ENCODE measurements around the gene GGCX. TPM values are rescaled to one million over a fixed set of nuclear protein-coding genes. Genes with fewer than 3 reads are reported as not detected.
A peak's percentile ranks its signal among the peaks of the same experiment; 100 is the strongest.

The GGCX gene
- total and polyA plus RNA-seq, 2 of the 13 experiments (the other 11 are each of a cell fraction or from before 2014, with no cell fraction given): 72.5 to 103 TPM

DNA sequence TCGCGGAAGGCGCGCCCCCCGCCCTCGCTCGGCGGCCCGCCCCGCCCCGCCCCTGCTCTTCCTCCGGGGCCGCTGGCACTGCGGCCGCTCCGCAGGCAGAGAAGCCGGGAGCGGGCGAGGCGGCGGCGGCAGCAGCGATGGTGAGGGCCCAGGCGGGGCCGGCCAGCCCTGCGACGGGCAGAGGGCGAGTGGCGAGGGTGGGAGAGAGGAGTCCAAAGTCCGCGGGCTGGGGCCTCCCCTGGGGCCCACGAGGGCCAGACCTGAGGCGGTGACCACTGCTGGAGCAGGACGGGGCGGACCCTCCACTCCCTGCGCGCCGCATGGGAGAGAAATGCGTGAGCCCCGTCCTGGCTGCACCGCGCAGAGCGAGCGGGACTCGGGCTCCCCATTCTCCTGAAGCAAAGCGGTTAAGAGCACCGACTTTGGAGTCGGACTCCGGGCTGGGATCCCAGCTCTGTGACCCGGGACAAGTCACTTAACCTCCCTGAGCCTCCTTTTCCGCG, 23.1 kb upstream of the GGCX start, which contains the start of gene VAMP5 (continued):
- 0 out of 2 replicates have a peak, but pooled peaks have one; percentile 7 for TF ChIP-seq ZNF136 (CRISPR knock-in tag; IDR thresholded peaks at IDR 0.05; ENCODE audit: low read depth)
- TF ChIP-seq NFATC3 (CRISPR knock-in tag; IDR thresholded peaks at IDR 0.05): no peak
- peak; percentile 83; the same call in 1 of the 2 replicates for TF ChIP-seq ZC3H13 (CRISPR knock-in tag; IDR thresholded peaks at IDR 0.05)
- TF ChIP-seq SP5 (CRISPR knock-in tag; IDR thresholded peaks at IDR 0.05; ENCODE audit: borderline replicate concordance, low read depth): peak; percentile 87
- TF ChIP-seq ZNF10 (CRISPR knock-in tag; IDR thresholded peaks at IDR 0.05; ENCODE audit: borderline replicate concordance, low read depth): no peak
- no peak for TF ChIP-seq TCF7L2 (IDR thresholded peaks at IDR 0.05; ENCODE audit: low read depth, low read length)
- peak; percentile 37; the same call in 1 of the 2 replicates for TF ChIP-seq GLMP (CRISPR knock-in tag; IDR thresholded peaks at IDR 0.05; ENCODE audit: borderline replicate concordance)
- TF ChIP-seq FLYWCH1 (CRISPR knock-in tag; IDR thresholded peaks at IDR 0.05): no peak
- peak; percentile 72; the same call in 1 of the 2 replicates for TF ChIP-seq KMT2A (CRISPR knock-in tag; IDR thresholded peaks at IDR 0.05)
- TF ChIP-seq, protein P1, sequence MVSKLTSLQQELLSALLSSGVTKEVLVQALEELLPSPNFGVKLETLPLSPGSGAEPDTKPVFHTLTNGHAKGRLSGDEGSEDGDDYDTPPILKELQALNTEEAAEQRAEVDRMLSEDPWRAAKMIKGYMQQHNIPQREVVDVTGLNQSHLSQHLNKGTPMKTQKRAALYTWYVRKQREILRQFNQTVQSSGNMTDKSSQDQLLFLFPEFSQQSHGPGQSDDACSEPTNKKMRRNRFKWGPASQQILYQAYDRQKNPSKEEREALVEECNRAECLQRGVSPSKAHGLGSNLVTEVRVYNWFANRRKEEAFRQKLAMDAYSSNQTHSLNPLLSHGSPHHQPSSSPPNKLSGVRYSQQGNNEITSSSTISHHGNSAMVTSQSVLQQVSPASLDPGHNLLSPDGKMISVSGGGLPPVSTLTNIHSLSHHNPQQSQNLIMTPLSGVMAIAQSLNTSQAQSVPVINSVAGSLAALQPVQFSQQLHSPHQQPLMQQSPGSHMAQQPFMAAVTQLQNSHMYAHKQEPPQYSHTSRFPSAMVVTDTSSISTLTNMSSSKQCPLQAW (CRISPR knock-in tag; IDR thresholded peaks at IDR 0.05): peak; percentile 11; the same call in 1 of the 2 replicates
- peak; percentile 48 for TF ChIP-seq NR2C2 (CRISPR knock-in tag; IDR thresholded peaks at IDR 0.05; ENCODE audit: borderline replicate concordance)
- TF ChIP-seq ZNF761 (CRISPR knock-in tag; conservative IDR thresholded peaks at IDR 0.05): no peak
- no peak for TF ChIP-seq ZSCAN12 (CRISPR knock-in tag; IDR thresholded peaks at IDR 0.05)
- TF ChIP-seq BORCS8-MEF2B (CRISPR knock-in tag; IDR thresholded peaks at IDR 0.05): peak; percentile 51; the same call in 1 of the 2 replicates
- TF ChIP-seq ZNF557 (CRISPR knock-in tag; IDR thresholded peaks at IDR 0.05): no peak; the same call in 1 of the 2 replicates
- TF ChIP-seq ZSCAN21 (CRISPR knock-in tag; IDR thresholded peaks at IDR 0.05; ENCODE audit: borderline replicate concordance): peak; percentile 97
- peak; percentile 85 for TF ChIP-seq NKX3-1 (CRISPR knock-in tag; IDR thresholded peaks at IDR 0.05)
- no peak for TF ChIP-seq STAT5B (CRISPR knock-in tag; IDR thresholded peaks at IDR 0.05)
- no peak for TF ChIP-seq ZNF878 (CRISPR knock-in tag; IDR thresholded peaks at IDR 0.05)
- peak; percentile 82 for TF ChIP-seq PTBP1 (IDR thresholded peaks at IDR 0.05; ENCODE audit: low read depth, low read length, poor library complexity, severe bottlenecking)
- TF ChIP-seq, protein P2, sequence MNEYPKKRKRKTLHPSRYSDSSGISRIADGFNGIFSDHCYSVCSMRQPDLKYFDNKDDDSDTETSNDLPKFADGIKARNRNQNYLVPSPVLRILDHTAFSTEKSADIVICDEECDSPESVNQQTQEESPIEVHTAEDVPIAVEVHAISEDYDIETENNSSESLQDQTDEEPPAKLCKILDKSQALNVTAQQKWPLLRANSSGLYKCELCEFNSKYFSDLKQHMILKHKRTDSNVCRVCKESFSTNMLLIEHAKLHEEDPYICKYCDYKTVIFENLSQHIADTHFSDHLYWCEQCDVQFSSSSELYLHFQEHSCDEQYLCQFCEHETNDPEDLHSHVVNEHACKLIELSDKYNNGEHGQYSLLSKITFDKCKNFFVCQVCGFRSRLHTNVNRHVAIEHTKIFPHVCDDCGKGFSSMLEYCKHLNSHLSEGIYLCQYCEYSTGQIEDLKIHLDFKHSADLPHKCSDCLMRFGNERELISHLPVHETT (CRISPR knock-in tag; conservative IDR thresholded peaks at IDR 0.05): peak; percentile 47
- TF ChIP-seq PHF8 (CRISPR knock-in tag; IDR thresholded peaks at IDR 0.05): peak; percentile 77
- TF ChIP-seq, protein P3, sequence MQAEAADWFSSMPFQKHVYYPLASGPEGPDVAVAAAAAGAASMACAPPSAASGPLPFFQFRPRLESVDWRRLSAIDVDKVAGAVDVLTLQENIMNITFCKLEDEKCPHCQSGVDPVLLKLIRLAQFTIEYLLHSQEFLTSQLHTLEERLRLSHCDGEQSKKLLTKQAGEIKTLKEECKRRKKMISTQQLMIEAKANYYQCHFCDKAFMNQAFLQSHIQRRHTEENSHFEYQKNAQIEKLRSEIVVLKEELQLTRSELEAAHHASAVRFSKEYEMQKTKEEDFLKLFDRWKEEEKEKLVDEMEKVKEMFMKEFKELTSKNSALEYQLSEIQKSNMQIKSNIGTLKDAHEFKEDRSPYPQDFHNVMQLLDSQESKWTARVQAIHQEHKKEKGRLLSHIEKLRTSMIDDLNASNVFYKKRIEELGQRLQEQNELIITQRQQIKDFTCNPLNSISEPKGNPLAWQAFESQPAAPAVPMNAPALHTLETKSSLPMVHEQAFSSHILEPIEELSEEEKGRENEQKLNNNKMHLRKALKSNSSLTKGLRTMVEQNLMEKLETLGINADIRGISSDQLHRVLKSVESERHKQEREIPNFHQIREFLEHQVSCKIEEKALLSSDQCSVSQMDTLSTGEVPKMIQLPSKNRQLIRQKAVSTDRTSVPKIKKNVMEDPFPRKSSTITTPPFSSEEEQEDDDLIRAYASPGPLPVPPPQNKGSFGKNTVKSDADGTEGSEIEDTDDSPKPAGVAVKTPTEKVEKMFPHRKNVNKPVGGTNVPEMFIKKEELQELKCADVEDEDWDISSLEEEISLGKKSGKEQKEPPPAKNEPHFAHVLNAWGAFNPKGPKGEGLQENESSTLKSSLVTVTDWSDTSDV (CRISPR knock-in tag; IDR thresholded peaks at IDR 0.05): no peak

Measured in HepG2 (cell line).